ENCODE measurements around the gene MAP3K6.
"Not testable (repeated sequence)": the region's sequence is repeated elsewhere in the genome, so short reads cannot be mapped to it uniquely, and the experiment has no call there.

Gene MAP3K6

GRCh38 chr1:27391511-27392095 is 24.8 kb upstream of the MAP3K6 start:
- DNase-seq: peak; percentile 39
- H3K27ac ChIP-seq: no peak overlapping the region
- no peak for TF ChIP-seq CTCF (IDR thresholded peaks at IDR 0.05; ENCODE audit: low read depth, low read length)
- no peaks in the 10 kb centered on the region for H3K27me3 ChIP-seq (ENCODE audit: insufficient read depth, low read depth, severe bottlenecking)
- no peak overlapping the region for H3K4me3 ChIP-seq (ENCODE audit: low read depth, low read length)
- no peaks in the 10 kb centered on the region for H3K9me3 ChIP-seq (ENCODE audit: severe bottlenecking)
- no peaks in the 10 kb centered on the region for H3K36me3 ChIP-seq

DNA sequence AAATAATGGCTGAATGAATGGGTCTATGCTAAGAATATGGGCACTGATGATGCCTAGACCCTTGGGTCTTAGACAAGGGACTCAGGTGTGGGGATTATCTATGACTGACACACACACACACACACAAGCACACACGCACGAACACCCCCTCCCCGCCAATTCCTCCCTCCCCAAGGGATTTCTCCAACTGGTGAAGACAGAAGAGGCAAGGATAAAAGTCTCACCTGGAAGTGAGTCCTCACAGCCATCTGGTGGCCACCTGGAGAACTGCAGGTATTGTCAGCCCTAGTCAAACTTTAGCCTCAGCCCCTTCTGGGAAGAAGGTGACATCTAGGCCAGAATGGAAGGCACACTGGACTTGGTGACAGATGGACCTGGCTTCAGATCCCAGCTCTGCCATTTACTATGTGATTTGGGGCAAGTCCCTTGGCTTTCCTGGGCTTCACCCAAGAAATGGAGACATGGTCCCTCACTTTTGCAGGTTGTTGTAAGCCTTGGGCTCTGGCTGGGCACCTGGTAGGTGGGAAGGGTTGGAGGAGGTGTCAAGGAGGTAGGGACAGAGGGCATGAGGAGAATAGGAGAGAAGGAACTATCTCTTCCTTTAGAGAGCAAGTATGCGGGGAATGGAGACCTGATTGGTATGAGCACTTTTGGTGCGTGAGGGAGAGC is 21.7 kb upstream of the MAP3K6 start:
- TF ChIP-seq CTCF (IDR thresholded peaks at IDR 0.05; ENCODE audit: low read depth, low read length): peak; percentile 94
- Histone ChIP-seq H3K9me3 (ENCODE audit: severe bottlenecking) (no peaks in the 10 kb centered on the region), H3K27me3 (ENCODE audit: insufficient read depth, low read depth, severe bottlenecking) (no peaks in the 10 kb centered on the region), H3K27ac (no peak overlapping the region), H3K36me3 (no peaks in the 10 kb centered on the region), H3K4me3 (ENCODE audit: low read depth, low read length) (no peak overlapping the region)
- peak; percentile 83 for DNase-seq

- H3K27me3 ChIP-seq (ENCODE audit: insufficient read depth, low read depth, severe bottlenecking); H3K27ac ChIP-seq; H3K9me3 ChIP-seq (ENCODE audit: severe bottlenecking); H3K4me3 ChIP-seq (ENCODE audit: low read depth, low read length); DNase-seq; H3K36me3 ChIP-seq: not testable (repeated sequence)
Measured at GRCh38 chr1:27384797-27385196, 18.0 kb upstream of the MAP3K6 start.

DNA sequence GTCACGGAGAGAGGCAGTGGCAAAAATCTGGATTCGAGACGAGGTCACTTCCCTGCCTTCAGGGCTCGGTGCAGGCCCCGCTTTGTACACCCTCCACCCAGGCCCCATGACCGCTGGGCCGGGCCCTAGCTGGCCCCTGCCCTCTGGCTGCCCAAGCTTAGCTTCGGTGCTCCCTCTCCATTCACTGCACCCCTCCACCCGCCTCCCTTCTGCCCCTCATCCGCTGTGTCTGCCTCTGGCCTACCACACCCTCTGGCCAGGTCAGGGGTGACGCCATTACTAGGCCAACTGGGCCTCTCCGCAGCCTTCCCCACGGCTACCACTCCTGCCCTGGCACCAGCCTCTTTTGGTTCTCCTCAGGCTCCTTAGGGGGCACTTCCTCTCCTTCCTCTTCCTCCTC is 16.9 kb upstream of the MAP3K6 start:
- Histone ChIP-seq H3K36me3 (no peaks in the 10 kb centered on the region), H3K9me3 (ENCODE audit: severe bottlenecking) (no peaks in the 10 kb centered on the region)

GRCh38 chr1:27383039-27383605 is 16.4 kb upstream of the MAP3K6 start, which contains the start of gene CD164L2:
Gene CD164L2 (minus strand): TSS chr1:27383333. CDS start chr1:27383239, 94 bp downstream.
- no peaks in the 10 kb centered on the region for H3K9me3 ChIP-seq (ENCODE audit: severe bottlenecking)

More for the DNA sequence above, 16.9 kb upstream of the MAP3K6 start:
- no peak overlapping the region for H3K4me3 ChIP-seq (ENCODE audit: low read depth, low read length)
- no peak overlapping the region for H3K27ac ChIP-seq
- no peaks in the 10 kb centered on the region for H3K27me3 ChIP-seq (ENCODE audit: insufficient read depth, low read depth, severe bottlenecking)
- no peak for DNase-seq
- TF ChIP-seq CTCF (IDR thresholded peaks at IDR 0.05; ENCODE audit: low read depth, low read length): no peak

More at GRCh38 chr1:27383039-27383605, 16.4 kb upstream of the MAP3K6 start, which contains the start of gene CD164L2:
- Histone ChIP-seq H3K27me3 (ENCODE audit: insufficient read depth, low read depth, severe bottlenecking) (no peaks in the 10 kb centered on the region), H3K4me3 (ENCODE audit: low read depth, low read length) (no peak within 1 kb of the TSS), H3K27ac (no peak within 1 kb of the TSS), H3K36me3 (no peaks in the 10 kb centered on the region)
- no peak for DNase-seq
- TF ChIP-seq CTCF (IDR thresholded peaks at IDR 0.05; ENCODE audit: low read depth, low read length): no peak
